Pancreas (tissue), 10 donors: ENCODE results near the gene RND2. TPM values are rescaled to one million over a fixed set of nuclear protein-coding genes. Genes with fewer than 3 reads are reported as not detected.
A peak's percentile ranks its signal among the peaks of the same experiment; 100 is the strongest.
"Not testable (repeated sequence)": the region's sequence is repeated elsewhere in the genome, so short reads cannot be mapped to it uniquely, and the experiment has no call there.

Source experiments
- ATAC-seq, 4 donors: fragments of 200-7000 bp; cut with Tn5 transposase; one replicate each; pipeline versions ENCODE4 v1.8.0 to v1.9.1; 2020; ENCODE audit warnings: mild to moderate bottlenecking in 4 of 4, moderate library complexity in 4 of 4
- DNase-seq, 6 donors: peaks; one replicate each; pipeline ENCODE4 v3.0.0-alpha.2; 2020
- FAIRE-seq: peaks from 2 replicates; lab custom pipeline; 2012; peaks lifted over from hg19 to GRCh38; lab: Jason Lieb, UNC
- H3K27ac ChIP-seq, 4 donors: fragments of 200-600 bp; sonication (generic); 1 replicate in 3 of 4; 2 replicates in 1 of 4; pipeline versions ENCODE4 v1.5.0 to v1.8.0; 2020
- H3K27me3 ChIP-seq, 4 donors: fragments of 200-600 bp; one replicate each; pipeline ENCODE4 v1.8.0; 2021
- H3K36me3 ChIP-seq, 3 donors: fragments of 200-600 bp; sonication (generic) in 1 of 3; one replicate each; pipeline versions ENCODE4 v1.5.0 to v1.8.0; 2020 to 2021
- H3K4me1 ChIP-seq, 3 donors: fragments of 200-600 bp; one replicate each; pipeline ENCODE4 v1.8.0; 2021
- H3K4me3 ChIP-seq, 4 donors: fragments of 200-600 bp; sonication (generic) in 2 of 4; one replicate each; pipeline versions ENCODE4 v1.5.0 to v1.8.0; 2020 to 2021
- H3K9me3 ChIP-seq, 4 donors: fragments of 200-600 bp; one replicate each; pipeline ENCODE4 v1.8.0; 2021
- WGBS, 2 donors: extraction: QIAGEN DNeasy Blood & Tissue Kit; methylation state at CpG; one replicate each; pipeline ENCODE4 v1.1.7; 2013; 5-methylcytosine and 5-hydroxymethylcytosine counted together
- intact Hi-C, 3 donors: fragments of 100-400 bp; cut with DNase I; formaldehyde crosslinking; loops; one replicate each; pipeline versions ENCODE4 v1.11.1 to v1.14.2; 2022
- polyA plus RNA-seq, 2 donors: library from polyadenylated mRNA; stranded (reverse); fragments of 200-250 nt; gene quantifications; one replicate each; pipeline ENCODE4 v1.2.3, GENCODE V29; 2013
- total RNA-seq, 6 donors: library from RNA; stranded (reverse); fragmentation: NEBNext Ultra II Directional in 4 of 6; extraction: Animal tissue kit (Norgen Biotek cat#: 25700) in 4 of 6; gene quantifications; one replicate each; pipeline versions ENCODE4 v1.2.1 to v1.2.4, GENCODE V29; 2021 to 2023
- TF ChIP-seq, protein P1 (sequence below), 4 donors: fragments of 200-600 bp; sonication (generic) in 3 of 4; IDR thresholded peaks; one replicate each; pipeline versions ENCODE4 v1.5.0 to v1.8.0; 2021; ENCODE audit warnings: antibody characterized with exemption in 4 of 4
- donor health status: healthy with polysubstance abuse.
- donor health status: DM: no; HTN: no; CAD: no; lungs with moderate emphysema.
- donor health status: DM: no; HTN: no; CAD: no.
- donor health status: control.
- donor health status: control.
- donor health status: Bipolar disorder and iron deficiency.
- donor health status: DM: yes; HTN: yes; CAD: no.
- donor health status: DM: no; HTN: no; CAD: no.
- donor health status: DM: no; HTN: no; CAD: no.
- donor health status: DM: yes; HTN: yes; CAD: no.

The RND2 gene, protein sequence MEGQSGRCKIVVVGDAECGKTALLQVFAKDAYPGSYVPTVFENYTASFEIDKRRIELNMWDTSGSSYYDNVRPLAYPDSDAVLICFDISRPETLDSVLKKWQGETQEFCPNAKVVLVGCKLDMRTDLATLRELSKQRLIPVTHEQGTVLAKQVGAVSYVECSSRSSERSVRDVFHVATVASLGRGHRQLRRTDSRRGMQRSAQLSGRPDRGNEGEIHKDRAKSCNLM
- under 1 TPM; 0.22 to 0.71 (median 0.57) TPM for total RNA-seq
- polyA plus RNA-seq = 1 to 10 TPM in 1 of 2 donors, under 1 TPM in 1; 0.46 to 1.1 TPM

DNA sequence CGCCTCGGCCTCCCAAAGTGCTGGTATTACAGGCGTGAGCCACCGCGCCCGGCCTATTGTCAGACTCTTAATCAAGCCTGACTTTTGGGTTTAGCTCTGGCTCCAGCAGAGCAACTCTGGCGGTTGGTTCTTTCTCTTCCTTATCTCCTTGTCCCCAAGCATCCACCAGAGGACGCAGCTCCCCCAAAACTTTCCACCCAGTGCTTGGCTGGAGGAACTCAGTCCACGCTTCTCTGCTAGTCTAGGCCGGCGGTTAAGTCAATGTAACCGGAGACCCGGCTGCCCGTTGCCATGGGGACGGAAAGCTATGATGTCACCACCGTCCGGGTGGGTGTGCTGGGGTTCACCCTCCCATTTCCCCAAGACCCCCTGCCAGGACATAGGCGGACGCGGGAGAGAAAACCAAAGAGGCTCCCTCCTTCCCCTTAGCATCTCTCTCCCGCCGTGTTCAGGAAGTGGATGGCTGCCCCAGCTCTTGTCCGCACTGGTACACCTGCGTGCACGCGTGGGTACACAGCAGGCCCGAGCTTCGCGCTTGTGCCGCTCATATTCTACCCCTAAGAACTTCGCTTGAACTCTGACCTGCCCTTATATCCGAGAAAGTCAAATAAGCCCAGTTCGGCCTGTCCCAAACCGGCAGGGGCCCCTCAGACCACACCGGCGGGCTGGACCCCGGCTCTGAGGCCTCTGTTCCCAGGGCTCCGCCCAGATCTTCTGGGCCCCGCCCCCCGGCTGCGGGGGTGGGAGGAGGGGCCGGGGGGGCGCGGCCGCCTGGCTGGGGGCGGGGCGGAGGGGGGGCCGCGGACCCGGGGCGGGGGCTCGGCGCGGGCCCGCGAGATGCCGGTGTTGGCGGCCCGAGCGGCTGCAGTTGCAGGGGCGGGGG lies at the start of gene RND2:
Gene RND2 (plus strand): TSS at position 825 of the 883 bp plus-strand sequence. CDS start 117 bp downstream, outside the sequence.
- DNase-seq (peak; percentile 82 to 89 (median 86)), ATAC-seq (peak; percentile 62 to 82 (median 72)), FAIRE-seq (no peak)
- peak within 1 kb of the TSS; percentile 15 to 45 (median 34) for H3K27ac ChIP-seq
- TF ChIP-seq, protein P1, sequence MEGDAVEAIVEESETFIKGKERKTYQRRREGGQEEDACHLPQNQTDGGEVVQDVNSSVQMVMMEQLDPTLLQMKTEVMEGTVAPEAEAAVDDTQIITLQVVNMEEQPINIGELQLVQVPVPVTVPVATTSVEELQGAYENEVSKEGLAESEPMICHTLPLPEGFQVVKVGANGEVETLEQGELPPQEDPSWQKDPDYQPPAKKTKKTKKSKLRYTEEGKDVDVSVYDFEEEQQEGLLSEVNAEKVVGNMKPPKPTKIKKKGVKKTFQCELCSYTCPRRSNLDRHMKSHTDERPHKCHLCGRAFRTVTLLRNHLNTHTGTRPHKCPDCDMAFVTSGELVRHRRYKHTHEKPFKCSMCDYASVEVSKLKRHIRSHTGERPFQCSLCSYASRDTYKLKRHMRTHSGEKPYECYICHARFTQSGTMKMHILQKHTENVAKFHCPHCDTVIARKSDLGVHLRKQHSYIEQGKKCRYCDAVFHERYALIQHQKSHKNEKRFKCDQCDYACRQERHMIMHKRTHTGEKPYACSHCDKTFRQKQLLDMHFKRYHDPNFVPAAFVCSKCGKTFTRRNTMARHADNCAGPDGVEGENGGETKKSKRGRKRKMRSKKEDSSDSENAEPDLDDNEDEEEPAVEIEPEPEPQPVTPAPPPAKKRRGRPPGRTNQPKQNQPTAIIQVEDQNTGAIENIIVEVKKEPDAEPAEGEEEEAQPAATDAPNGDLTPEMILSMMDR (IDR thresholded peaks at IDR 0.05) = peak; percentile 23 to 40 (median 32)
- no peaks in the 10 kb centered on the region for H3K9me3 ChIP-seq
- peak within 1 kb of the TSS; percentile 17 to 50 (median 38) for H3K4me3 ChIP-seq
- peaks cover 5 to 8% (median 7%) of the 10 kb centered on the region in 3 donors for H3K4me1 ChIP-seq
- H3K27me3 ChIP-seq = no peaks in the 10 kb centered on the region
- no peaks in the 10 kb centered on the region for H3K36me3 ChIP-seq
- 1% methylated on average over 50 to 61 of the region's 61 CpGs for WGBS, 2 donors
- intact Hi-C loops = no loop called here

DNA sequence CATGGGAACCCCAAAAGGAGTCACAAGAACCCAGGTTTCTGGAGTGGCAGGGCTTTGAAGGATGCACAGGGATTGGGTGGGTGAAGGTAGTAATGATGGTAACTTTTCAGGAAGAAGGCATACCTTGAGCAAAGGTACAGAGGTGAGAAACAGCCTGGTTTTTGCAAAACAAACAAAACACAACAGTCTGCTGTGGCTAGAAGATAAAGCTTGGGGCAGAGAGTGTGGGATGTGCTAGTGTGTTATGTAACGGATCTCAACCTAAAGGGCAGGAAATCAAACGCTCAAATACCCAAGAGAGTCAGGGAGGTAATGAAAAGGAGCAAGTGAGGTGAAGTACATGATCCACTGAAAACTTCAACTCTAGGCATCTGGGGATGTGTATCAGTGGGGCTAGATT lies 49.8 kb upstream of the RND2 start:
- no peak overlapping the region for H3K4me3 ChIP-seq
- no peaks in the 10 kb centered on the region for H3K27me3 ChIP-seq
- H3K36me3 ChIP-seq = no peaks in the 10 kb centered on the region
- WGBS, 2 donors = 44 to 50% methylated on average over 2 of the region's 2 CpGs
- DNase-seq (no peak), FAIRE-seq (no peak), ATAC-seq (no peak)
- H3K9me3 ChIP-seq = no peaks in the 10 kb centered on the region
- no peak overlapping the region for H3K27ac ChIP-seq
- TF ChIP-seq, protein P1 (IDR thresholded peaks at IDR 0.05) = no peak
- intact Hi-C loops = no loop called here
- H3K4me1 ChIP-seq = peaks cover 0 to 7% (median 0%) of the 10 kb centered on the region in 3 donors

DNA sequence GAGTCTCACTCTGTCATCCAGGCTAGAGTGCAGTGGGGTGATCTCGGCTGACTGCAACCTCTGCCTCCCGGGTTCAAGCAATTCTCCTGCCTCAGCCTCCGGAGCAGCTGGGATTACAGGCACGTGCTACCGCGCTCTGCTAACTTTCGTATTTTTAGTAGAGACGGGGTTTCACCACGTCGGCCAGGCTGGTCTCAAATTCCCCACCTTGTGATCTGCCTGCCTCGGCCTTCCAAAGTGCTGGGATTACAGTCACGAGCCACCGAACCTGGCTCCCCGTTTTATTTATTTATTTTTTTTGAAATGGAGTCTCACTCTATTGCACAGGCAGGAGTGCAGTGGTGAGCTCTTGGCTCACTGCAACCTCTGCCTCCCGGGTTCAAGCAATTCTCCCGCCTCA lies 49.3 kb upstream of the RND2 start:
- 83 to 89% methylated on average over 16 of the region's 16 CpGs for WGBS, 2 donors
- ATAC-seq, H3K4me1 ChIP-seq, intact Hi-C loops, H3K27ac ChIP-seq, H3K36me3 ChIP-seq, H3K27me3 ChIP-seq, FAIRE-seq, DNase-seq, H3K9me3 ChIP-seq, H3K4me3 ChIP-seq: not testable (repeated sequence)

DNA sequence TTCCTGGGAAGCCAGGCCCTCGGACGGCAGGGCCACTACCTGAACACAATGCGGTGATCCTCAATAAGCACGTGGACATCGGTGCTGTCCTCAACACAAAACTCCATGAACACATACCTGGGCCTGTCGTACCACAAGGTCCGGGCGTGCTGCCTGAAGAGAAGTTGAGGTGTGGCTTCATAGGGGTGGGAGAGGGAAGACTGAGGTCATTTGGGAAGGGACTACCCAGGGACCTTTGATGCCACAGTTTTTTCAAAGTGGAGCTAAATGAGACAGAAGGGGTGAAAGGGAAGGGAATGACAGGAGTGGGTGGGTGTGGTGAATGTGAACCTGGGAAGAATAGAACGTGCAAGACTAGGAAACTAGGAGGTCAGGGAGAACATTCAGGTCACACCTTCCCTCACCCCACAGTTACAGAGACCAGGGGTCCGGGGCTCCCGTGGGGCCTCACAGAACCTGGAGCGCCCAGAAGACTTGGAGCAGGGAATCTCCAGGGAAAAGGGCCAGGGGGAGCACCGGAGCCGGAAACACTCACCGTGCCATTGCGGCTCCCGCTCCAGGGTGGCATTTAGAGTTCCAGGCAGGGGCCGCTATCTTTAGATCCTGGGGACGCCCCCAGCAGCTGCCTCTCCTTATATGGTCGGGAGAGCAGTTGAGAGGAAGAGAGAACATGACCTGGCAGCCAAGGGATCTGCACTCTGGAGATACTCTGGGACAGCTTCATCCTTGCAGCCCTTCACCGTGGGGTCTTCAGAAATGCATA lies 45.3 kb upstream of the RND2 start, which contains the start of gene PTGES3L:
Gene PTGES3L (minus strand): TSS at position 570 of the 763 bp plus-strand sequence. CDS start 27 bp downstream, at position 543.
- WGBS, 2 donors = 36 to 37% methylated on average over 21 of the region's 21 CpGs
- H3K9me3 ChIP-seq = no peaks in the 10 kb centered on the region
- no peaks in the 10 kb centered on the region for H3K27me3 ChIP-seq
- ATAC-seq (peak; percentile 21 to 39 (median 28)), DNase-seq (peak in 3 of 6 donors; percentile 32 to 41 (median 38)), FAIRE-seq (no peak)
- intact Hi-C loops = no loop called here
- no peaks in the 10 kb centered on the region for H3K36me3 ChIP-seq
- H3K4me1 ChIP-seq = peaks cover 0 to 17% (median 16%) of the 10 kb centered on the region in 3 donors
- peak within 1 kb of the TSS; percentile 68 to 90 (median 86) for H3K4me3 ChIP-seq
- peak within 1 kb of the TSS; percentile 68 to 85 (median 76) for H3K27ac ChIP-seq
- TF ChIP-seq, protein P1 (IDR thresholded peaks at IDR 0.05) = no peak
